GM23338 (cell line): ENCODE results near the gene SORBS1. TPM values are rescaled to one million over a fixed set of nuclear protein-coding genes. Genes with fewer than 3 reads are reported as not detected.
A peak's percentile ranks its signal among the peaks of the same experiment; 100 is the strongest.

Source experiments
- ATAC-seq: fragments of 200-7000 bp; cut with Tn5 transposase; 3 replicates; pipeline ENCODE4 v1.9.1; 2020
- DNase-seq: peaks from one replicate; pipeline ENCODE4 v3.0.0-alpha.2; 2015; ENCODE audit warnings: low spot score
- H2AFZ ChIP-seq: fragments of 200-600 bp; sonication (generic); 2 replicates; pipeline ENCODE4 v1.8.0; 2016; ENCODE audit warnings: antibody characterized with exemption, mild to moderate bottlenecking, moderate library complexity
- H3F3A ChIP-seq: fragments of 200-600 bp; sonication (generic); replicated peaks from 2 replicates; pipeline ENCODE4 v1.8.0; 2017; ENCODE audit warnings: antibody characterized with exemption, mixed run types, low read depth
- H3K27ac ChIP-seq: fragments of 200-600 bp; sonication (generic); 2 replicates; pipeline ENCODE4 v1.6.1; 2016; ENCODE audit warnings: low read depth
- H3K27me3 ChIP-seq: fragments of 200-600 bp; sonication (generic); 2 replicates; pipeline ENCODE4 v1.8.0; 2016; ENCODE audit warnings: mild to moderate bottlenecking, mixed run types, moderate library complexity; ENCODE audit not compliant: insufficient read depth
- H3K36me3 ChIP-seq: fragments of 200-600 bp; sonication (generic); 2 replicates; pipeline ENCODE4 v1.8.0; 2016; ENCODE audit warnings: mild to moderate bottlenecking; ENCODE audit not compliant: insufficient read depth
- H3K4me1 ChIP-seq: fragments of 200-600 bp; sonication (generic); 2 replicates; pipeline ENCODE4 v1.8.0; 2016; ENCODE audit warnings: mild to moderate bottlenecking, moderate library complexity; ENCODE audit not compliant: insufficient read depth
- H3K4me2 ChIP-seq: fragments of 200-600 bp; sonication (generic); 2 replicates; pipeline ENCODE4 v1.7.1; 2017; ENCODE audit warnings: mixed run types
- H3K4me3 ChIP-seq: fragments of 200-600 bp; sonication (generic); 2 replicates; pipeline ENCODE4 v1.6.1; 2016; ENCODE audit warnings: mixed run types
- H3K79me2 ChIP-seq: fragments of 200-600 bp; sonication (generic); replicated peaks from 2 replicates; pipeline ENCODE4 v1.8.0; 2017; ENCODE audit warnings: mild to moderate bottlenecking; ENCODE audit not compliant: insufficient read depth
- H3K9me2 ChIP-seq: fragments of 200-600 bp; sonication (generic); 2 replicates; pipeline ENCODE4 v1.8.0; 2017; ENCODE audit not compliant: insufficient read depth
- H4K20me1 ChIP-seq: fragments of 200-600 bp; sonication (generic); replicated peaks from 2 replicates; pipeline ENCODE4 v1.8.0; 2017; ENCODE audit warnings: mild to moderate bottlenecking; ENCODE audit not compliant: insufficient read depth
- H3K27ac Mint-ChIP-seq: 2 replicates; pipeline ENCODE4 v1.8.0; 2020; ENCODE audit warnings: inconsistent platforms, mild to moderate bottlenecking, moderate library complexity, mixed read lengths
- H3K27me3 Mint-ChIP-seq: 3 replicates; pipeline ENCODE4 v1.8.0; 2022; ENCODE audit warnings: low read depth, mild to moderate bottlenecking, moderate library complexity, mixed read lengths, inconsistent platforms; ENCODE audit not compliant: insufficient read depth, poor library complexity
- H3K36me3 Mint-ChIP-seq: 3 replicates; pipeline ENCODE4 v1.8.0; 2021; ENCODE audit warnings: low read depth, mild to moderate bottlenecking, inconsistent platforms, moderate library complexity, mixed read lengths
- H3K4me1 Mint-ChIP-seq: 3 replicates; pipeline ENCODE4 v1.8.0; 2020; ENCODE audit warnings: mild to moderate bottlenecking, inconsistent platforms, mixed read lengths
- H3K4me3 Mint-ChIP-seq: 3 replicates; pipeline ENCODE4 v1.8.0; 2021; ENCODE audit warnings: moderate library complexity, mild to moderate bottlenecking, inconsistent platforms, mixed read lengths
- H3K9me3 Mint-ChIP-seq: 3 replicates; pipeline ENCODE4 v1.8.0; 2020; ENCODE audit warnings: moderate library complexity, mild to moderate bottlenecking, inconsistent platforms, mixed read lengths
- CTCF ChIP-seq, 2 experiments: fragments of 200-600 bp in 1 of 2; sonication (generic) in 1 of 2; conservative IDR thresholded peaks; 2 replicates each; pipeline versions ENCODE4 v1.5.1 to v1.6.1; 2016 to 2017; ENCODE audit warnings: antibody characterized with exemption in 2 of 2, low read depth in 2 of 2, mild to moderate bottlenecking in 2 of 2, moderate library complexity in 1 of 2
- EZH2phosphoT487 ChIP-seq: fragments of 200-600 bp; sonication (generic); IDR thresholded peaks from one replicate; pipeline ENCODE4 v1.8.1; 2018; ENCODE audit warnings: antibody characterized with exemption; ENCODE audit not compliant: unreplicated experiment
- NANOG ChIP-seq: IDR thresholded peaks from 2 replicates; pipeline ENCODE4 v1.6.1; 2016; ENCODE audit warnings: antibody characterized with exemption, borderline replicate concordance
- POLR2AphosphoS5 ChIP-seq: IDR thresholded peaks from 2 replicates; pipeline ENCODE4 v1.6.1; 2016; ENCODE audit warnings: antibody characterized with exemption, low read depth
- ZNF462 ChIP-seq: fragments of 250-450 bp; sonication (Bioruptor Pico); IDR thresholded peaks from 2 replicates; pipeline ENCODE4 v1.5.0; 2020; ENCODE audit warnings: mild to moderate bottlenecking, moderate library complexity
- polyA plus RNA-seq: library from polyadenylated mRNA; unstranded; fragments of >200 nt; fragmentation: Nextera tagmentation; extraction: Ambion mirVana; gene quantifications from 2 replicates; pipeline ENCODE4 v1.2.1, GENCODE V29; 2016
- total RNA-seq: library from RNA; depleted of rRNA; stranded (reverse); fragments of >200 nt; shearing (Covaris generic); gene quantifications from 2 replicates; pipeline ENCODE4 v1.2.3, GENCODE V29; 2014

Gene SORBS1
- total and polyA plus RNA-seq, 2 experiments from 2014 or later: 47.7 to 51.5 TPM

- TF ChIP-seq POLR2AphosphoS5 (no peak), EZH2phosphoT487 (no peak), CTCF (conservative IDR thresholded peaks at IDR 0.05; ENCODE audit: low read depth in 2 of 2) (no peak), ZNF462 (no peak), NANOG (no peak)
- peaks cover 2% of the 10 kb centered on the region for H3K27me3 Mint-ChIP-seq
- no peak overlapping the region for H2AFZ ChIP-seq
- H3F3A ChIP-seq: 0 out of 2 replicates have a peak, but pooled peaks cover 4% of the 10 kb centered on the region
- peak overlapping the region; percentile 80 for H3K27ac ChIP-seq
- no peak overlapping the region for H3K4me3 Mint-ChIP-seq
- H3K4me1 ChIP-seq: peaks cover 39% of the 10 kb centered on the region
- H3K9me2 ChIP-seq: no peaks in the 10 kb centered on the region; the same call in 1 of the 2 replicates
- no peaks in the 10 kb centered on the region for H3K9me3 Mint-ChIP-seq
- peaks cover 93% of the 10 kb centered on the region for H3K79me2 ChIP-seq
- peaks cover 9% of the 10 kb centered on the region; the same call in 1 of the 2 replicates for H4K20me1 ChIP-seq
- H3K4me3 ChIP-seq: peak overlapping the region; percentile 24; the same call in 1 of the 2 replicates
- H3K36me3 Mint-ChIP-seq: no peaks in the 10 kb centered on the region
- 0 out of 2 replicates have a peak overlapping the region, but pooled peaks have one; percentile 20 for H3K27ac Mint-ChIP-seq
- H3K4me2 ChIP-seq: peak overlapping the region; percentile 49
- DNase-seq (no peak), ATAC-seq (peak; percentile 61)
- H3K27me3 ChIP-seq: no peaks in the 10 kb centered on the region
- H3K4me1 Mint-ChIP-seq: peaks cover 37% of the 10 kb centered on the region
- no peaks in the 10 kb centered on the region for H3K36me3 ChIP-seq
Measured at GRCh38 chr10:95518455-95519452, 42.4 kb downstream of the SORBS1 start.
